Left lung (tissue), 10 donors: ENCODE data around the gene DDX41. TPM values are rescaled to one million over a fixed set of nuclear protein-coding genes. Genes with fewer than 3 reads are reported as not detected.
A peak's percentile ranks its signal among the peaks of the same experiment; 100 is the strongest.

ENCODE experiments used
- ATAC-seq: fragments of 200-7000 bp; cut with Tn5 transposase; one replicate; pipeline ENCODE4 v1.9.1; 2020; ENCODE audit warnings: moderate library complexity
- DNase-seq, 4 donors: peaks; one replicate each; pipeline ENCODE4 v3.0.0-alpha.2; 2013 to 2020
- H3K27ac ChIP-seq, 2 donors: fragments of 200-600 bp; sonication (generic) in 1 of 2; one replicate each; pipeline versions ENCODE4 v1.5.0 to v1.8.0; 2020 to 2021
- H3K27me3 ChIP-seq, 2 donors: fragments of 200-600 bp; sonication (generic) in 1 of 2; one replicate each; pipeline versions ENCODE4 v1.5.0 to v1.8.0; 2020 to 2021
- H3K36me3 ChIP-seq, 2 donors: fragments of 200-600 bp; sonication (generic) in 1 of 2; one replicate each; pipeline versions ENCODE4 v1.5.0 to v1.8.0; 2020 to 2021
- H3K4me1 ChIP-seq, 2 donors: fragments of 200-600 bp; one replicate each; pipeline ENCODE4 v1.8.0; 2021
- H3K4me3 ChIP-seq, 2 donors: fragments of 200-600 bp; sonication (generic) in 1 of 2; one replicate each; pipeline versions ENCODE4 v1.5.0 to v1.8.0; 2020 to 2021; ENCODE audit warnings: mild to moderate bottlenecking in 1 of 2
- H3K9me3 ChIP-seq, 2 donors: fragments of 200-600 bp; sonication (generic) in 1 of 2; one replicate each; pipeline versions ENCODE4 v1.5.0 to v1.8.0; 2020 to 2021
- intact Hi-C, 2 donors: fragments of 100-400 bp; cut with DNase I; formaldehyde crosslinking; loops; one replicate each; pipeline versions ENCODE4 v1.11.2 to v1.14.2; 2022
- polyA plus RNA-seq, 6 donors: library from polyadenylated mRNA; unstranded; fragments of 120-200 nt; gene quantifications; one replicate each; pipeline ENCODE4 v1.2.1, GENCODE V29; 2013; ENCODE audit not compliant: insufficient read length in 6 of 6
- total RNA-seq, 2 donors: library from RNA; stranded (reverse); fragmentation: NEBNext Ultra II Directional; extraction: Animal tissue kit (Norgen Biotek cat#: 25700); gene quantifications; one replicate each; pipeline ENCODE4 v1.2.1, GENCODE V29; 2021
- TF ChIP-seq, protein P1 (sequence below), 2 donors: fragments of 200-600 bp; sonication (generic) in 1 of 2; IDR thresholded peaks; one replicate each; pipeline versions ENCODE4 v1.5.0 to v1.8.0; 2021; ENCODE audit warnings: antibody characterized with exemption in 2 of 2
- donor health status: DM: no; HTN: yes; CAD: no.
- donor health status: DM: no; HTN: no; CAD: no.

DDX41 gene
- total and polyA plus RNA-seq, 8 donors, result 65.9 to 90.2 (median 81.9) TPM

GRCh38 chr5:177545487-177546257 lies 28.9 kb upstream of the DDX41 start:
- no peak overlapping the region for H3K4me3 ChIP-seq
- ATAC-seq, result peak; percentile 70
- peak in 3 of 4 donors; percentile 41 to 61 (median 58) for DNase-seq
- TF ChIP-seq, protein P1, sequence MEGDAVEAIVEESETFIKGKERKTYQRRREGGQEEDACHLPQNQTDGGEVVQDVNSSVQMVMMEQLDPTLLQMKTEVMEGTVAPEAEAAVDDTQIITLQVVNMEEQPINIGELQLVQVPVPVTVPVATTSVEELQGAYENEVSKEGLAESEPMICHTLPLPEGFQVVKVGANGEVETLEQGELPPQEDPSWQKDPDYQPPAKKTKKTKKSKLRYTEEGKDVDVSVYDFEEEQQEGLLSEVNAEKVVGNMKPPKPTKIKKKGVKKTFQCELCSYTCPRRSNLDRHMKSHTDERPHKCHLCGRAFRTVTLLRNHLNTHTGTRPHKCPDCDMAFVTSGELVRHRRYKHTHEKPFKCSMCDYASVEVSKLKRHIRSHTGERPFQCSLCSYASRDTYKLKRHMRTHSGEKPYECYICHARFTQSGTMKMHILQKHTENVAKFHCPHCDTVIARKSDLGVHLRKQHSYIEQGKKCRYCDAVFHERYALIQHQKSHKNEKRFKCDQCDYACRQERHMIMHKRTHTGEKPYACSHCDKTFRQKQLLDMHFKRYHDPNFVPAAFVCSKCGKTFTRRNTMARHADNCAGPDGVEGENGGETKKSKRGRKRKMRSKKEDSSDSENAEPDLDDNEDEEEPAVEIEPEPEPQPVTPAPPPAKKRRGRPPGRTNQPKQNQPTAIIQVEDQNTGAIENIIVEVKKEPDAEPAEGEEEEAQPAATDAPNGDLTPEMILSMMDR (IDR thresholded peaks at IDR 0.05), result no peak
- peaks cover 25 to 57% of the 10 kb centered on the region in 2 donors for H3K4me1 ChIP-seq
- no peaks in the 10 kb centered on the region for H3K9me3 ChIP-seq
- H3K27me3 ChIP-seq, result no peaks in the 10 kb centered on the region
- H3K36me3 ChIP-seq, result peaks cover 0 to 6% of the 10 kb centered on the region in 2 donors
- H3K27ac ChIP-seq, result peak overlapping the region; percentile 72 to 80
- intact Hi-C loops, result no loop called here

DNA sequence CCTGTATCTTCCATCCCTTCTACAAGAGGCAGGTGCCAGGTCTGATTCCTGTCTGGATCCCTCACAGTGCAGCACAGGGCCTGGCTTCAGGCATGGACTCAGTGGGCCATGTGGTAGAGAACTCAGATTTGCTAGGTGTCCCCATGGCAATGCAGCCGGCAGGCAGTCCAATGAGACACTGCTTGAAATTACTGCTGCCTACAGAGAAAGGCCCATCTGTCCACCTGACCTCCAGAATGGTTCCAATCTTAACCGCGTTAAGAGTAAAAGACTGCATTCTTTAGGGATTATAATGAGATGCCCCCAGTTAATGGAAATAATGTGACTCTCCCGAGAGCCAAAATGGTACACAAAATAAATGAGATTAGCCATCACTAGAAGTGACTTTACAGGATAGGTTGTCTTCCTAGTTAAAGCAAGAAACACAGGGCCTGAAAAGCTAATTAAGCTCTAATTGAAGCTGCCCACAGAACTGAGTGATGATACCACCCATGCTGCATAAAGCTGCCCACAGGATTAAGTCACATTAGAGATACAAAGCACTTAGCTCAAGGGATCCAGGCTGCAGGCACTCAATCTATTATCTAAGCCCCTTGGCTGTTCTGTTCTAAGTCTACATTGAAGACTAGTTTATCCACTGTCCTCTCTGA lies 26.2 kb upstream of the DDX41 start:
- TF ChIP-seq, protein P1 (IDR thresholded peaks at IDR 0.05), result no peak
- no peaks in the 10 kb centered on the region for H3K27me3 ChIP-seq
- H3K27ac ChIP-seq, result no peak overlapping the region
- no peak for ATAC-seq
- H3K4me1 ChIP-seq, result peaks cover 19 to 54% of the 10 kb centered on the region in 2 donors
- no peak for DNase-seq
- intact Hi-C loops, result no loop called here
- H3K36me3 ChIP-seq, result peaks cover 0 to 16% of the 10 kb centered on the region in 2 donors
- H3K9me3 ChIP-seq, result no peaks in the 10 kb centered on the region
- no peak overlapping the region for H3K4me3 ChIP-seq

DNA sequence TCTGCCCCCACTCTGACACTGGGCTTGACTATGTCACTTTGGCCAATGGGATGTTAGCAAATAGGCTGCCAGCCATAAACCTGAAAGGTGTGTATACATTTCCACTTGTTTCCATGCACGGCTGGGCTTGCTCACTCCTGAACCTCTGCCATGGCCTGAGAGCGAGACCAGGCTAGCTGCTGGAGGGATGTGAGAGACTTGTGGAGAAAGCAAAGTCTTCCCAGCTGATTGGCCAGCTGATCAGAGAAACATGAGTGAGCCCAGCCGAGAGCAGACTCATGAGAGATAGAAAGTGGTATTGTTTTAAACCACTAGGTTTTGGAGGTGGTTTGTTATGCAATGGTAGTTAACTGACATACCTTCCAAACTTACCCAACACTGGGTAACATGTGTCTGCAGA lies 23.7 kb upstream of the DDX41 start:
- Histone ChIP-seq H3K27me3 (no peaks in the 10 kb centered on the region), H3K4me1 (peaks cover 7 to 41% of the 10 kb centered on the region in 2 donors), H3K9me3 (no peaks in the 10 kb centered on the region), H3K36me3 (peaks cover 0 to 41% of the 10 kb centered on the region in 2 donors), H3K4me3 (no peak overlapping the region), H3K27ac (peak overlapping the region in 1 of 2 donors; percentile 28)
- DNase-seq (no peak), ATAC-seq (no peak)
- intact Hi-C loops, result no loop called here
- TF ChIP-seq, protein P1 (IDR thresholded peaks at IDR 0.05), result no peak

GRCh38 chr5:177539411-177539810 lies 22.6 kb upstream of the DDX41 start:
- no peaks in the 10 kb centered on the region for H3K27me3 ChIP-seq
- H3K4me3 ChIP-seq, result no peak overlapping the region
- intact Hi-C loops, result no loop called here
- TF ChIP-seq, protein P1 (IDR thresholded peaks at IDR 0.05), result no peak
- ATAC-seq (no peak), DNase-seq (no peak)
- H3K9me3 ChIP-seq, result no peaks in the 10 kb centered on the region
- H3K36me3 ChIP-seq, result peaks cover 0 to 52% of the 10 kb centered on the region in 2 donors
- H3K4me1 ChIP-seq, result peaks cover 3 to 31% of the 10 kb centered on the region in 2 donors
- H3K27ac ChIP-seq, result peak overlapping the region in 1 of 2 donors; percentile 13

- H3K4me3 ChIP-seq, result no peak overlapping the region
- peaks cover 3 to 28% of the 10 kb centered on the region in 2 donors for H3K4me1 ChIP-seq
- H3K27ac ChIP-seq, result peak overlapping the region in 1 of 2 donors; percentile 13
- no peak for DNase-seq
- H3K36me3 ChIP-seq, result peaks cover 0 to 57% of the 10 kb centered on the region in 2 donors
- intact Hi-C loops, result no loop called here
- H3K9me3 ChIP-seq, result no peaks in the 10 kb centered on the region
- no peak for ATAC-seq
- TF ChIP-seq, protein P1 (IDR thresholded peaks at IDR 0.05), result no peak
- H3K27me3 ChIP-seq, result no peaks in the 10 kb centered on the region
Measured at GRCh38 chr5:177538876-177539275, 22.1 kb upstream of the DDX41 start.
